Medulla oblongata (tissue), 1 donor: ENCODE results near the gene PIH1D2.
"Not testable (repeated sequence)": the region's sequence is repeated elsewhere in the genome, so short reads cannot be mapped to it uniquely, and the experiment has no call there.

Experiments used
- DNase-seq: peaks from one replicate; pipeline ENCODE4 v3.0.0-alpha.2; 2015; ENCODE audit errors: extremely low spot score

PIH1D2 gene

DNA sequence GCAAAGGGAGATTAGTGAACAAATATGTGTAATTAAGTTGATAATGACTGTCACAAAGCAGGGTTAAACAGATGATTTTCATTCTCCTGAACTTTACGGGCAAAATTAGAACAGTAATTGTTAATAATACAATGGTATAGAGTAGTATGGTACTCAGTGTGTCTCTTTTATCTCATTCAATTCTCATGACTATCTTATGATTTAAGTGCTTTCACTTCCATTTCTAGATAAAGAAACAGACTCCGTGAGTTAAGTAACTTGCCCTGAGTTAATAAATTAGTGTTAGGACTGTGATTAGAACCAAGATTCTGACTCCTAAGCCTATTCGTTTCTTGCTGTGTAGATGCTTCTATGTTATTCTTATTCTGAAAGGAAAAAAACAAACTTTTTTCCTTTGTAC lies 22.0 kb downstream of the PIH1D2 start:
- DNase-seq = no peak

DNA sequence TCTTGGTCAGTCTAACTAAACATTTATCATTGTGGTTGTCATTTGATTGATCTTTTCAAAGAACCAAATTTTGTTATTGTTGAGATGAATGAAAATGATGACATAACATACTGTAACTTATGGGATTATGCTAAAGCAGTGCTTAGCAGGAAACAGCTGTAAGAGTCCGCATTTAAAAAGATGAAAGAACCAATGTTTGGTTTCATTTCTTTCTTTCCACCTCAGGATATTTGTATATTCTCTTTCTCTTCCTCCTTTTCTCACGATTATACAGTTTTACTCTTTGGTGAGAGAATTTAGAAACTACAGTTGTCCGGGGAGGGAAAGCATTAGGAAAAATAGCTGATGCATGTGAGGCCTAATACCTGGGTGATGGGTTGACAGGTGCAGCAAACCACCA lies 23.1 kb downstream of the PIH1D2 start:
- no peak for DNase-seq

DNA sequence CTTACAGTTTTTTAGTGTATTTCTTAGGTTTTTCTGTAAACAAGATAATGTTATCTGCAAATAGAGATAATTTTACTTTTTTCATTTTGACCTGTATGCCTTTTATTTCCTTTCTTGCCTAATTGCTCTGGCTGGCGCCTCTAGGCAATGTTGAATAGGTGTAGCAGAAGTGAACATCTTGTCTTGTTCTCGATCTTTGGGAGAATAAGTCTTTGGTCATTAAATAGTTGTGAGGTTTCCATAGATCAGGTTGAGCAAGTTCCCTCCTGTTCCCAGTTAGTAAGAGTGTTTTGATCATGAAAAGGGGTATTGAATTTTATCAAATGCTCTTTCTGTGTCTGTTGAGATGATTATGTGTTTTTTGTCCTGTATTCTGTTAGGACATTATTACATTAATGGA lies 24.0 kb downstream of the PIH1D2 start:
- DNase-seq = no peak

DNA sequence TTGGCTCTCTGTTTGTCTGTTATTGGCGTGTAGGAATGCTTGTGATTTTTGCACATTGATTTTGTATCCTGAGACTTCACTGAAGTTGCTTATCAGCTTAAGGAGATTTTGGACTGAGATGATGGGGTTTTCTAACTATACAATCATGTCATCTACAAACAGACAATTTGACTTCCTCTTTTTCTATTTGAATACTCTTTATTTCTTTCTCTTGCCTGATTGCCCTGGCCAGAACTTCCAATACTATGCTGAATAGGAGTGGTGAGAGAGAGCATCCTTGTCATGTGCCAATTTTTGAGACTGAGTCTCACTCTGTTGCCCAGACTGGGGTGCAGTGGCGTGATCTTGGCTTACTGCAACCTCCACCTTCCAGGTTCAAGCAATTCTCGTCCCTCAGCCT lies 25.6 kb downstream of the PIH1D2 start:
- DNase-seq = not testable (repeated sequence)

DNA sequence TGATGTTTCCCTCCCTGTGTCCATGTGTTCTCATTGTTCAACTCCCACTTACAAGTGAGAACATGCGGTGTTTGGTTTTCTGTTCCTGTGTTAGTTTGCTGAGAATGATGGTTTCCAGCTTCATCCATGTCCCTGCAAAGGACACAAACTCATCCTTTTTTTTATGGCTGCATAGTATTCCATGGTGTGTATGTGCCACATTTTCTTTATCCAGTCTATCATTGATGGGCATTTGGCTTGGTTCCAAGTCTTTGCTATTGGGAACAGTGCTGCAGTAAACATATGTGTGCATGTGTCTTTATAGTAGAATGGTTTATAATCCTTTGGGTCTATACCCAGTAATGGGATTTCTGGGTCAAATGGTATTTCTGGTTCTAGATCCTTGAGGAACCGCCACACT lies 27.2 kb downstream of the PIH1D2 start:
- DNase-seq = not testable (repeated sequence)

DNA sequence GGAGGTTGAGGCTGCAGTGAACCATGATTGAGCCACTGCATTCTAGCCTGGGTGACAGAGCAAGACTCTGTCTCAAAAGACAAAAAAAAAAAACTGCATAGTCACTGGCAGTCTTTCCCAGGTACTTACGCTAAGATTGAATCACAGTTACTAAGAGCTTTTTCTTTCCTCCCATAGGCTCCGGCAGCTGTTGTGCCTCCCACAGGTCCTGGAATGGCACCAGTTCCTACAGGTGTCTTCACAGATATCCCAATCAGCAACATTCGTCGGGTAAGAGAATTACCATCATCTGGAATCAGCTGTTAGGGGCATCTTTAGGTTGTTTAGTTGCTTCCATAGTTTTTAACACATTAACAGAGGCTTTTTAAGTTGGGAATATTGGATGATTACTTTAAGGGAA lies 28.9 kb downstream of the PIH1D2 start:
- no peak for DNase-seq

DNA sequence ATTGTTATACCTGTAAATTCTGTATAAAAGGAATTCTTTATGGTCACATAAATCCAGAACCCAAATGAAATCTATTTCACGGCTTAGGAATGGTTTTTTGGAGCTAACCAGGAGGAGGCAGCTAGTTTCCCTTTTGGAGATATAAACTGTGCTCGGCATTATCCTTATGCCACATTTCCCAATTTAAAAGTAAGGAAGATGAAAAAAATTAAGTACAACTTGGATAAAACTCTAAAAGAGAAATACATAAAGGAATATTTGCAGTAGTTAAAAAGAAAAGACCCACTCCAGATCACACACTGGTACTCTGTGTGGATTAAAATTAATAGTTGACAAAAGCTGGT lies 30.9 kb downstream of the PIH1D2 start:
- no peak for DNase-seq

DNA sequence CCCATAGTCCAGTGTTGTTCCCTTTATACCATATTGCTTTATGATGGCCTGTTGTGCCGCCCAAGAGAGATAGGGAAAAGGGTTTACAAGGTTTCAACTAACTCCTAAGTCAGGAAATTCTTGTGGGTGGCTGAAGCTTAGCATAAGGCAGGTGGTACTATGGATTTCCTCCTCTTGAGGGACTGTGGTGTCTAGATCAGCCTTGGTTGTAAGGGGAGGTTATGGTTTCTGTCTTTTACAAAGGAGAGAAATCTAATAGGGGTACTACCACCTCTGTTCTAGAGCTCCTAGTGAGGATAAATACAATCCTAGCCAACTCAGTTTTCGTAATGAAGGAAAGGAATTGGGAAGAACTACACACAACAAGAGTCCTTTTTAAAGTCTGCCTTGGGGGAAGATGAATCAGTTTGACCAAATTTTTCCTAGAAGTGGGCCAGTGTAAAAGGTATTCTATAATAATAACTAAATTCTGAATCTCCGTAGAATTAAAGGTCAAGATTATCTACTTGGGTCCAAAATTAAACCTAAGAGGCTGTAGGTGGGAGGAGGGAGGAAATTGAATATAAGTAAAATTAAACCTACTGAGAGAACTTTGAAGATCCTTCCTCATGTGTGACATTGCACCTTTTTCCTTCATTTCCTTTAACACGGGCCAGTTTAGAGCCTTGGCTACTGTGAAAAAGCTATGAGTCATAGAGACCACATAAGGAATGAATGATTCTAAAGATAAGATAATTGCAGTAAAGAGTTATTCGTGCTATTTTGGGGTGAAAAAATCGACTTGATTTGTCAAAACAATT lies 31.5 kb downstream of the PIH1D2 start:
- no peak for DNase-seq

DNA sequence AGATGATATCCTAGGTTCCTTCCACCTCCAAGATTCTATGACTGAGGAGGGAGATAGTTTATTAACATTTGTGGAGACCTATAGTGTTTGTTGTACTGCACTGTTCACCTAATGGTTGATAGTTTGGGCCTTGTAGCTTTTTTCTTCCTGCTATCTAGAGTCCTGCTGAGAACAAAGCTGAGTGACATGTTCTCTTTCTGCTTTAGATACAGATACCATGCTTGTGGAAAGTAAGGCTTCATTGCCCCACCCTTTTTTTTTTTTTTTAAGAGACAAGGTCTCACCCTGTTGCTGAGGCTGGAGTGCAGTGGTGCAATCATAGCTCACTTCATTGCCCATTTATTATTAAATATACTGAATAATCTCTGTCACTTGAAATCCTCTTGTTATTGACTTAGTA lies 36.3 kb downstream of the PIH1D2 start:
- no peak for DNase-seq

DNA sequence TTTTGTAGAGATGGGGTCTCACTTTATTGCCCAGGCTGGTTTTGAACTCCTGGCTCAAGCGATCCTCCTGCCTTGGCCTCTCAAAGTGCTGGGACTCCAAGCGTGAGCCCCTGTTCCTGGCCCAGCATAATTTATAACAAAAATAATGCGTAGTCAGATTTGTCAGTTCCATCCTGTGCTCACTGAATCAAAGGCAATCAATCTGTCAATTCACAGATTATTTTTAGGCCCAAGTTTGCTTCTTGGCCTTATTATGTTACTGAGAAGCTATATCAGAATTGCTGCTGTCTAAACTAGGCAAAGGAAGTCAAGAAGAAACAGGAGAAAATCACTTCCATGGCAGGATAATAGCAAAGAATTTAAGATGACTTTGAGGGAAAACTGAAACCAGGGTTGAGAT lies 39.9 kb downstream of the PIH1D2 start:
- no peak for DNase-seq

DNA sequence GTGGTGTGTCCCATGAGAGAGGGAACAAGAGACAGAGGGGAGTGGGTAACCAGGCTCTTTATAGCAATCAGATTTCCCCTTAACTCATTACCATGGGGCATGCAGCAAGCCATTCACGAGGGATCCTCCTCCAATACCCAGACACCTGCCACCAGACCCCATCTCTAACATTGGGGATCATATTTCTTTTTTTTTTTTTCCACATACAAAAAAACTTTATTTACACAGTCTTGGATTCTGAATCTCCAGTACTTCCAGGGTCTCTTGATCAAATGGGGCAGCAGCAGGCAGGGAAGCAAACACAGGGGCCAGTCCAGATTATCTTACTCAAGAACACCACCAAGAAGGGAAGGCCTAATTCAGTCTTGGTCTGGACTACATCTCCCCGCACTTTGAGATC lies 44.4 kb downstream of the PIH1D2 start:
- DNase-seq = no peak

DNA sequence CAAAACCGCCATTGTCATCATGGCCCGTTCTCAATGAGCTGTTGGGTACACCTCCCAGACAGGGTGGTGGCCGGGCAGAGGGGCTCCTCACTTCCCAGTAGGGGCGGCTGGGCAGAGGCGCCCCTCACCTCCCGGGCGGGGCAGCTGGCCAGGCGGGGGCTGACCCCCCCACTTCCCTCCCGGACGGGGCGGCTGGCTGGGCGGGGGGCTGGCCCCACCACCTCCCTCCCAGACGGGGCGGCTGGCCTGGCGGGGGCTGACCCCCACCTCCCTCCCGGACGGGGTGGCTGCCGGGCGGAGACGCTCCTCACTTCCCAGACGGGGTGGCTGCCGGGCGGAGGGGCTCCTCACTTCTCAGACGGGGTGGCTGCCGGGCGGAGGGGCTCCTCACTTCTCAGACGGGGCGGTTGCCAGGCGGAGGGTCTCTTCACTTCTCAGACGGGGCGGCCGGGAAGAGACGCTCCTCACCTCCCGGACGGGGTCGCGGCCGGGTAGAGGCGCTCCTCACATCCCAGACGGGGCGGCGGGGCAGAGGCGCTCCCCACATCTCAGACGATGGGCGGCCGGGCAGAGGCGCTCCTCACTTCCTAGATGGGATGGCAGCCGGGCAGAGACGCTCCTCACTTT lies 46.9 kb downstream of the PIH1D2 start:
- not testable (repeated sequence) for DNase-seq

DNA sequence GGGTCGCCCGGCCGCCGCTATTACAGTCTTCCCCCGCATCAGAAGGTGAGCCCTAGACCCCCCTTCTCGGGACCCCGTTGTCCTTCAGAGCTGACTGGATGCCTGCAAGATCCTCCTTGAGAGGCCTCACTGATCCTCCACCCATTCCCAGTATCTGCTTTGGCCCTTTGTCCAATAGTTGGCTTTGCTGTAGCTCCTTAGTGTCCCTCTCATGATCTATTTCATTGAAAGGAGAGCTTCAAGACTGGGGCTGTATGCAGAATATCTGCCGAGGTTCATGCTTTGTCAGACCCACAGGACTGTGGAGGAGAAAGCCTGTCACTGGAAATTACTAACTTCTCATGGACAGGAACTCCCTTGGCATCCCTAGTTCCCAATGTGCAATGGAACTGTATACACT lies 48.1 kb downstream of the PIH1D2 start:
- no peak for DNase-seq

DNA sequence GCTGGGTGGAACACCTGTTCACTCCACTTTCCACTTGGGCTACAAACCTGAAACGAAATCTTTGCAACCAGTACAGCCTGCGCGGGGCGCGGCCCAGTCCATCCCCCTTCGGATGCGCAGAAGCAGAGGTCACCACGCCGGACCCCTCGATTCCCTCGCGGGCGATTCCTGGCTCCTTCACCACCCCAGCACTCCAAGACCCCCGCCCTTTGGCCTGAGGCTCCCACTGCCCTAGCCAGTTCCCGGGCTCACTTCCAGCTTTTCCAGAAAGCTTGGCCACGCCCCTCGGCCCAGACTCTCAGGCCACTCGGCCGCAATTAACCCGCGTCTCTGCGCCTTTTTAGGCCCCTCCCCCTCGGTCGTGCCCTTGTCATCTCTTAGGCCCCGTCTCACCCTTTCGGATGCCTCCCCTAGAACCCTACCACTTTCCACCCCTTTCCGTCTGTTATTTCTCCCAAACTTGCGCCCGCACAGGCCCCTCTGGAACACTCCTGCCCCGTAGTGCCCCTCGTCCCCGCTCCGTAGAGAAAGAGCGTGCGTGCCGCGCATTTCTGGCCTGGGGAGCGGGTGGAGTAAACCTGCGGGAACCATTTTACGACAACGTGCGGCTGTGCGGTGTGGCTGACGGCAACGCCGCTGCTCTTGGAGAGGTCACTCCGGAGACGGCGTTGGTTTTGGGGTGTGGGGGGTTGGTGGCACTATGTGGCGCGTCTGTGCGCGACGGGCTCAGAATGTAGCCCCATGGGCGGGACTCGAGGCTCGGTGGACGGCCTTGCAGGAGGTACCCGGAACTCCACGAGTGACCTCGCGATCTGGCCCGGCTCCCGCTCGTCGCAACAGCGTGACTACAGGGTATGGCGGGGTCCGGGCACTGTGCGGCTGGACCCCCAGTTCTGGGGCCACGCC lies 48.8 kb downstream of the PIH1D2 start, which contains the start of gene DLAT:
Gene DLAT, plus strand, starts transcription at position 636 of the 906 bp plus-strand sequence. Its CDS starts 65 bp downstream, at position 701.
- peak; percentile 78 for DNase-seq

DNA sequence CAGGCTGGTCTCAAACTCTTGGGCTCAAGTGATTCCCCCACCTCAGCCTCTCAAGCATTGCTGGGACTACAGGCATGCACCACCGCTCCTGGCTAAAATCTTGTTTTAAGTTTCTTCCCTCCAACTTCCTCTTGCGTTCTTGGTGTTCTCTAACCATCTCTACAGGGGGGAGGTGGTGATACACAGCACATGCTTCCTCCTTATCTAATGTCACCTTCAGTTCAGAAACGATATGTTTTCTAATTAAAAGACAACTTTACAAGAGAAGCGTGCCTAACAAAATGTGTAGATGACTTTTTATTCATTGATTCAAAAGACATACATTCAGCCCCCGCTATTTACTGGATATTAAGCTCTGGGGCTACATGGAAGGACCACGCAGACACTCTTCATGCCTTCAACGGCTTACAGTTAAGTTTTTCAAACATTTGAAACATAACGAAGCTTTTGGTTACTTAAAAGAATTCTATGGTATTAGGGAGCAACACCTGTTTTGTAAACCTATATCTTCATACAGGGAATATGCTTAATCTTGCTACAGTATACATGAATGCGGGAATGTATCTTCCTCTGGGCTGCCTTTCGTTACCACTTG lies 49.5 kb downstream of the PIH1D2 start:
- peak; percentile 54 for DNase-seq

DNA sequence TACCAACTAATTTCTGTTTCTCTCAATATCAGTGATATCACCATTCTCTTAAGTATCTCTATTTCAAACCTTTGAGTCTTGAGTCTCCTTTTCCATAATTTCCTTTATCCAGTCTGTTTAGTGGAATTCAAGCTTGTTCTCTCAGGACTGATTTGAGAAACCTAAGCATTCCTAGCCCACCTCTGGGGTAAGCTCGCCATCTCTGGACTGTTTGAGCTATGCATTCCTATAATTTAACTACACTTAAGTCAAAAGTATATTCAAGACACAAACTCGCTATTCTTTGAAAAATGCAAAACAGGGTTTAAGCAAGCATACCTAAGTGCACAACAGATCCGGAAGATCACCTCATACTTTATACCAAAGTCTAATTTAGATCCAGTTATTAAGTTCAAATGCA lies 50.7 kb downstream of the PIH1D2 start:
- DNase-seq = no peak

DNA sequence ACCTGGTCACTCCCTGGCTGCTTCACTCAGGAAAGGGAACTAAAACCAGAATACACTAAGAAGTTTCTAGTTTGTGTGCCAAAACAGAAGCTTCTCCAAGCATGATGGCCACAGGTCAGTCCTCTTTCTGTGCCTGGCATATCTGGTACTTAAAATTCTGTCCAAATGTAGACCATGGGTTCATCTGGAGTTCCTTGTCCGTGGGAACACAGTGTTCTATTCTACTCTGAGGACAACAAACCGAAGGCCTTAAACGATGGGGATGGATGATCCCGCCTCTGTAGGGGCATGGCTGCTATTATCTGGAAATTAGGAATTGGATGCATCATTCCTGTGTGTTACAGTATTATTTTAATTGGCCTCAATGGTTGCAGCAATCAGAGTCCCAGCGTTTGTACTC lies 54.8 kb downstream of the PIH1D2 start:
- DNase-seq = no peak
